GM19468 (cell line): ENCODE measurements around the gene IL18RAP.

Source experiments
- ATAC-seq: cut with Tn5 transposase; IDR thresholded peaks from one replicate; pipeline ENCODE4 v1.9.1; 2021; ENCODE audit warnings: mild to moderate bottlenecking, moderate library complexity, moderate number of reproducible peaks; ENCODE audit not compliant: unreplicated experiment; ENCODE audit errors: extremely low read depth

The IL18RAP gene

GRCh38 chr2:102420290-102420689, 2.7 kb upstream of the IL18RAP start:
- ATAC-seq = no peak

GRCh38 chr2:102421890-102422759, 835 bp upstream of the IL18RAP start:
- ATAC-seq = no peak

- no peak for ATAC-seq
Measured at GRCh38 chr2:102423368-102423767, 408 bp downstream of the IL18RAP start.

- peak; percentile 75 for ATAC-seq
Measured at GRCh38 chr2:102424754-102425153, 1.8 kb downstream of the IL18RAP start.

DNA sequence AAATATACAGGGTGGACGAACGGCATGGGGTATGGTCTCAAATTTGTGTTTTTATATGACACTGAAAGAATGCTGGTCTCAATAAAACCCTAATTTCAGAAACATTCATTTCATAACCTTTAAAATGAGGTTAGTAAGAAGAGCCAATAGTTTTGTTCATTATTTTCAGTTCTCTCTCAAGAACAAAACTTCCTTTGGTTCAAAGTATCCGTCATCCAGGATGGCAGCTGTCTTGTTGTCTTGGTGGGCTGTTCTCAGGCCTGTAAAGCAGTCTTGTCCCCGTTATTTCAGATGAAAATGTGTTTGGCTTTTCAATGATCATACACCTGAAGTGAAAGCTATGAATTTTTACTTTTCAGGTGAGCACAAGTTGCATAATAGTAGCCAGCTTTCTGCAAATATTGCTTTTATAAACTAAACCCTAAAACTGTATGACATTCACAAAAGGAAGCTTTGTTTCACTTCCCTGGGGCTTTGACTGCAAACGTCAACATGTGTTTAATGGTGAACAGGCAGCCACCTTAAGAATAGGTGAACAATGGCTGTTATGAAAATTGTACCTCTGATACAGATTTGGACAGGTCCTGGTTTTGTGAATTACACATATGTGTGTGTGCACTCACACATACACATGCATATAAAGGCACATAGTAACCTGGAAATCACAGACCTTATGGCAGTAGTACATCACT, 2.6 kb downstream of the IL18RAP start:
- no peak for ATAC-seq

DNA sequence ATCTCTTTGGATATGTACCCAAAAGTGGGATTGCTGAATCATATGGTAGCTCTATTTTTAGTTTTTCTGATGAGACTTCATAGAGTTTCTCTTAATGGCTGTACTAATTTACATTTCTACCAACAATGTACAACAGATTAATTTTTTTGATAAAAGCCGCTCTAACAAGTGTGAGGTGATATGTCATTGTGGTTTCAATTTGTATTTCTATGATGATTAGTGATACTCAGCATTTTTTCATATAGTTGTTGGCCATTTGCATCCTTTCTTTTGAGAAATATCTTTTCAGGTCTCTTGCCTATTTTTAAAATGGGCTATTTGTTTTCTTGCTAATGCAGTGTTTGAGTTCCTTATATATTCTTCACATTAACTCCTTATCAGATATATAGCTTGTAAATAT, 4.3 kb downstream of the IL18RAP start:
- ATAC-seq = no peak

DNA sequence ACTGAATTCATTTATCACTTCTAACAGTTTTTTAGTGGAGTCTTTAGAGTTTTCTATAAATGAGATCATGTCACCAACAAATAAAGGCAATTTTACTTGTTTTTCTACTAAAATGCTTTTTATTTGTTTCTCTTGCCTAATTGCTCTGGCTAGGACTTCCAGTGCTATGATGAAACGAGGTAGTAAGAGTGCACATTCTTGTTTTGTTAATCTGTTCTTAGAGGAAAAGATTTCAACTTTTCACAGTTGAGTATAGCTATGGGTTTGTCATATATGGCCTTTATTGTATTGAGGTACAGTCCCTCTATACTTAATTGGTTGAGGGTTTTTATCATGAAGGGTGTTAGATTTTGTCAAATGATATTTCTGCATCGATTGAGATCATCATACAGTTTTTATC, 5.6 kb downstream of the IL18RAP start:
- ATAC-seq = no peak

DNA sequence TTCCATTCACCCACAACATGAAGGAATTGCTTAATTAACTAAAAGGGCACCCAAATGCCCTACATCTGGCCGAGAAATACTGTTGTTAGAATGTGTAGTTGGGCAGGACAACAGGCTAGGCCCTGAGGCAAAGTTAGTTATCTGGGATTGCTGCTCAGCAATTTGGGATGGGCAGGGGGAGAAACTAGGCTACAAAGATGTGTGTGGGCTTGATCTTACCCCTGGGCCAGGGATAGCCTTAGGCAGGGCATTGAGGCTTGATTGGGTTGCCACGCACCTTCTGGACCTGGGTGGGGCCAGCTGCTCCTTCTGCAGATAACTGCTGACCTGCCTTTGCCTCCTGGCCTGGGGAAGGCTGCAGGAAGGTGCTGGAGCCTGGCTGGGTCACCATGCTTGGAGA, 9.4 kb downstream of the IL18RAP start:
- ATAC-seq = no peak

DNA sequence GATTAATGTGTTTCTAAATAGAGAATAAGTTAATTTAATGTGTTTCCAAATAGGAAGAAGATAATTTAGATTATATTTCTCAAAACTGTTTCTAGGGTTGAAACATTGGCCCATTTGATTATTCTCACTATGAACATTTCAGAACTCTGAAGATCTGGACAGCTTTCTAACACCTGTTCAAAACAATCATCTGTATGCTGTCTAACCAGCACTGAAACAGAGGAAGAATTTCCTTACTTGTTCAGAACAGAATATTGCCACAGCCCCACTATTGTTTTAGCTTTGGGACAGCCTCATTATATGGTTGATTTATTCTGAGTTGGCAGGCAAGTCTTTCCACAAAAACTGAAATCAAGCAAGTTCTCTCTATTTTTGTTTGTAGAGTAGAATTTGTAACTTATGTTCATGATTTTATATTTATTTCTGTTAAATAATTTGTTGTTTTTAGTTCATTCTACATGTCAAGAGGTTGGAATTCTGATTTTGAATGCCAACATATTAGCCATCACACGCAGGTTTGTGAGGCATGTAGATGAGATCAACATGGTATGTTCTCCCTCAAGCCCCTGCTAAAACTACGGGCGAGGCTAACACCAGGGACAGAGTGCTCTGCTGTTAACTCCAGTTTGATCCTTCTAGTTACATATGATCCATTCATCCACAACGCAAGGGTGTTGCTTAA, 11.2 kb downstream of the IL18RAP start:
- ATAC-seq = no peak

GRCh38 chr2:102434655-102435381, 11.9 kb downstream of the IL18RAP start:
- ATAC-seq = peak; percentile 35

DNA sequence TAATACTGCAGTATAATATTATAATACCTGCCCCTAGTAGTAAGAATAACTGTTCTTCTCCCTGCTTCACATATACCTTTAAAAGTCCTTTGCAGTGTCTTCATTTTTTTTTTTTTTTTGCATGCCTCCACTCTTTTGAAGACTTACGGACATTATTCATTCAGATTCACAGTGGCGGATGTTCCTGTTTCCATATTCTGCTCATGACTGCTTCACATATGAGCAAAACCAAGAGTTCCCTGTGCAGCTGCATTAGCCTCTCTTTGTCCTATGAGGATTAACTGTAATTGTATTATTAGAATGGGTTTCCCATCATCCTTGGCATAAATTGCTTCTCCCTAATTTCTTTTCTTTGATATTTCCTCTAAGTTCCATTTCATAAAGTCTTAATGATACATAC, 12.8 kb downstream of the IL18RAP start:
- no peak for ATAC-seq

DNA sequence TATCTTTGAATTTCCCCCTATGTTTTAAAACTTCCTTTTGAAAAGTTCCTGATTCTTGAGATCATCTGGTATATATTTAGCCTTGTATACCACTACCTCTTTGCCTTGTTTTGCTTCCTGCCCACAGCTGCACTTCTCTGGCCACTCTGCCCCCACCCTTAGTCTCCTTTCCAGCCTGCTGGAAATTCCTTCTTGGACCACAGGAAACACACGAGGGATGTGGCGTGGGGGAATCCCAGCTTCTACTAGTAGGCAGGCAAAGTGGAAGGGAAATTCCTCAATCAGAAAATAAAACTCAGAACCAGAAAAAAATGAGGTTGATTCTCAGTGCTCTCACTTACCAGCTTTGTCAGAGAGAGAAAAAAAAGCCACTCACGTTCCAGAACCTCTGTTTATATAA, 13.4 kb downstream of the IL18RAP start:
- no peak for ATAC-seq

DNA sequence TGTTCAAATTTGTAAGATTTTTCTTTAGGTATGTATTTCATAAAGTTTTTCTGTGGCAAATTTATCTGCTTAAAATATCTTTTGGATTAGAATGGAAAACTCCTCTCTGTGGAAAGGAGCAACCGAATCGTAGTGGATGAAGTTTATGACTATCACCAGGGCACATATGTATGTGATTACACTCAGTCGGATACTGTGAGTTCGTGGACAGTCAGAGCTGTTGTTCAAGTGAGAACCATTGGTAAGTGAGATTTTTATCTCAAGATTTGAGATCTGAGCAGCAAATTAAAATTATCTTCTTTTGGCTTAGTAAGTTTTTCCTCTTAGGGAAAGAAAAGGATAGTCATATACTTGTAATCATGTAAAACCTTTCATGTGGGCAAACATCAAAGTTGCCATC, 14.2 kb downstream of the IL18RAP start:
- ATAC-seq = no peak

DNA sequence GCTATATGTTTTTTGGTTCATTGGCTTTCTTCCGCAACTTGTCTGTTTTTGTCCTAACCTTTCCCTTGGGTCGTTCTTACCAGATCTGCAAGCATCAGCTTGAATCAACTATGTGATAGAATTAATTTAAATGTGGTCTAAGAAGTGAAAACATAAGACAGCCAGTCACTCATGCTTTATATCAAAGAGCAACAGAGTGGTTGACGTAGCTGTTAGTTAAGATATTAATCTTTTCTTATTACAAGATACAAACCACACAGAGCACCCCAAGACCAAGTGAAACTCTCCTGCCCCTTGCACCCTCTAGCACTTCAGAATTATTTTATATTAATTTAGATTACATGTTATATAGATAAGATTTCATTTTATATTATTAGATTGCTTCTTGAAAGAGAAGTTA, 15.2 kb downstream of the IL18RAP start:
- ATAC-seq = no peak

DNA sequence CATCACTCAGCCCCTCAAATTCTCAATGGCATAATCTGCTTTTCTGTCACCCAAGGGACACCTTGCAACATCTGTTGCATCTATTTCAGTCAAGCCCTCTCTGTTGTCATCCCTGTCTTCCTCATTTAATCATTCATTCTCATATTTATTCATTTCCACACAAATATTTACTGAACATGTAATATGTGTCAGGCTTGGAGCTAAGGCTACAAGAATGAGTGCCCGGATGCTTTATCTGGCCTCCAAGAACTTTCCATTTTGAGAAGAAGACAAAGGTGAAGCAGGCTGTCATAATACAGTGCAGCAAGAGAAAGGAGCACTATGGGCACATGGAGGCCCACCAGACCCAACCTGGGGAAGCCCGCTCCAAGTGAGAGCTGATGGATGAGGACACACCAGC, 15.6 kb downstream of the IL18RAP start:
- no peak for ATAC-seq

GRCh38 chr2:102439065-102439695, 16.2 kb downstream of the IL18RAP start:
- ATAC-seq = no peak

- ATAC-seq = no peak
Measured at GRCh38 chr2:102442967-102443828, 20.2 kb downstream of the IL18RAP start.

- no peak for ATAC-seq
Measured at GRCh38 chr2:102444233-102444632, 21.3 kb downstream of the IL18RAP start.

- no peak for ATAC-seq
Measured at GRCh38 chr2:102446936-102447335, 24.0 kb downstream of the IL18RAP start.
